Skeletal muscle satellite cell (primary cell): Measurements from ENCODE around the gene TRAK2.
"Not testable (repeated sequence)": the region's sequence is repeated elsewhere in the genome, so short reads cannot be mapped to it uniquely, and the experiment has no call there.

Source experiments
- H3K27me3 ChIP-seq: 2 replicates; pipeline ENCODE4 v1.7.0; 2013; ENCODE audit warnings: low read length; ENCODE audit not compliant: control insufficient read depth, insufficient read depth
- H3K36me3 ChIP-seq: 2 replicates; pipeline ENCODE4 v1.7.0; 2013; ENCODE audit warnings: mild to moderate bottlenecking, control low read depth, low read length; ENCODE audit not compliant: insufficient read depth
- H3K4me1 ChIP-seq: 2 replicates; pipeline ENCODE4 v1.7.0; 2013; ENCODE audit warnings: low read length; ENCODE audit not compliant: control insufficient read depth, insufficient read depth
- H3K4me2 ChIP-seq: 2 replicates; pipeline ENCODE4 v1.7.0; 2013; ENCODE audit warnings: mild to moderate bottlenecking, low read length
- H3K4me3 ChIP-seq: 2 replicates; pipeline ENCODE4 v1.7.0; 2013; ENCODE audit warnings: low read length
- H3K9ac ChIP-seq: 2 replicates; pipeline ENCODE4 v1.7.0; 2013; ENCODE audit warnings: mild to moderate bottlenecking, low read depth, low read length, moderate library complexity
- H3K9me3 ChIP-seq: replicated peaks from 2 replicates; pipeline ENCODE4 v1.7.0; 2013; ENCODE audit warnings: mild to moderate bottlenecking, control low read depth, low read length

The TRAK2 gene

GRCh38 chr2:201429835-201430234 lies 21.4 kb downstream of the TRAK2 start:
- not testable (repeated sequence) for H3K4me3 ChIP-seq, H3K36me3 ChIP-seq, H3K9me3 ChIP-seq, H3K4me2 ChIP-seq, H3K27me3 ChIP-seq, H3K9ac ChIP-seq
- peaks cover 29% of the 10 kb centered on the region for H3K4me1 ChIP-seq

GRCh38 chr2:201428366-201428765 lies 22.9 kb downstream of the TRAK2 start:
- H3K9me3 ChIP-seq, H3K36me3 ChIP-seq, H3K4me3 ChIP-seq, H3K9ac ChIP-seq, H3K4me2 ChIP-seq, H3K27me3 ChIP-seq: not testable (repeated sequence)
- H3K4me1 ChIP-seq: peaks cover 26% of the 10 kb centered on the region

- H3K4me1 ChIP-seq: peaks cover 8% of the 10 kb centered on the region
- peaks cover 2% of the 10 kb centered on the region for H3K36me3 ChIP-seq
- H3K9me3 ChIP-seq: no peaks in the 10 kb centered on the region
- H3K9ac ChIP-seq: no peak overlapping the region
- H3K4me2 ChIP-seq: no peak overlapping the region
- H3K4me3 ChIP-seq: no peak overlapping the region
- H3K27me3 ChIP-seq: no peaks in the 10 kb centered on the region
Observed at GRCh38 chr2:201425952-201426351, 25.3 kb downstream of the TRAK2 start.

GRCh38 chr2:201420442-201421113 lies 30.7 kb downstream of the TRAK2 start:
- Histone ChIP-seq H3K9me3 (no peaks in the 10 kb centered on the region), H3K9ac (no peak overlapping the region), H3K36me3 (peaks cover 8% of the 10 kb centered on the region), H3K4me1 (peaks cover 32% of the 10 kb centered on the region), H3K4me3 (peak overlapping the region; percentile 13), H3K4me2 (peak overlapping the region; percentile 45), H3K27me3 (no peaks in the 10 kb centered on the region)

- Histone ChIP-seq H3K27me3 (no peaks in the 10 kb centered on the region), H3K4me1 (peaks cover 37% of the 10 kb centered on the region), H3K4me3 (peak overlapping the region; percentile 13), H3K36me3 (peaks cover 8% of the 10 kb centered on the region), H3K9me3 (no peaks in the 10 kb centered on the region), H3K4me2 (peak overlapping the region; percentile 45), H3K9ac (no peak overlapping the region)
Observed at GRCh38 chr2:201419986-201420385, 31.3 kb downstream of the TRAK2 start.

GRCh38 chr2:201419057-201419635 lies 32.1 kb downstream of the TRAK2 start:
- peaks cover 8% of the 10 kb centered on the region for H3K36me3 ChIP-seq
- H3K4me1 ChIP-seq: peaks cover 40% of the 10 kb centered on the region
- no peaks in the 10 kb centered on the region for H3K9me3 ChIP-seq
- H3K27me3 ChIP-seq: no peaks in the 10 kb centered on the region
- peak overlapping the region; percentile 40 for H3K4me2 ChIP-seq
- no peak overlapping the region for H3K4me3 ChIP-seq
- H3K9ac ChIP-seq: peak overlapping the region; percentile 42

GRCh38 chr2:201415149-201415548 lies 36.1 kb downstream of the TRAK2 start:
- Histone ChIP-seq H3K36me3 (peaks cover 8% of the 10 kb centered on the region), H3K9ac (no peak overlapping the region), H3K4me3 (no peak overlapping the region), H3K4me2 (peak overlapping the region; percentile 29), H3K4me1 (peaks cover 54% of the 10 kb centered on the region), H3K9me3 (no peaks in the 10 kb centered on the region), H3K27me3 (no peaks in the 10 kb centered on the region)

GRCh38 chr2:201414099-201415023 lies 36.9 kb downstream of the TRAK2 start:
- Histone ChIP-seq H3K4me2 (peak overlapping the region; percentile 73), H3K4me1 (peaks cover 47% of the 10 kb centered on the region), H3K27me3 (no peaks in the 10 kb centered on the region), H3K36me3 (no peaks in the 10 kb centered on the region), H3K9ac (peak overlapping the region; percentile 37), H3K4me3 (peak overlapping the region; percentile 51), H3K9me3 (no peaks in the 10 kb centered on the region)

GRCh38 chr2:201413552-201413951 lies 37.7 kb downstream of the TRAK2 start:
- no peaks in the 10 kb centered on the region for H3K36me3 ChIP-seq
- peaks cover 39% of the 10 kb centered on the region for H3K4me1 ChIP-seq

GRCh38 chr2:201413143-201413542 lies 38.1 kb downstream of the TRAK2 start:
- Histone ChIP-seq H3K9me3 (no peaks in the 10 kb centered on the region), H3K9ac (no peak overlapping the region), H3K4me3 (no peak overlapping the region), H3K36me3 (no peaks in the 10 kb centered on the region), H3K4me1 (peaks cover 39% of the 10 kb centered on the region), H3K4me2 (no peak overlapping the region), H3K27me3 (no peaks in the 10 kb centered on the region)

More at GRCh38 chr2:201413552-201413951, 37.7 kb downstream of the TRAK2 start:
- Histone ChIP-seq H3K9me3 (no peaks in the 10 kb centered on the region), H3K4me3 (peak overlapping the region; percentile 51), H3K4me2 (peak overlapping the region; percentile 73), H3K27me3 (no peaks in the 10 kb centered on the region), H3K9ac (peak overlapping the region; percentile 37)

GRCh38 chr2:201411421-201411820 lies 39.8 kb downstream of the TRAK2 start:
- H3K9me3 ChIP-seq: no peaks in the 10 kb centered on the region
- H3K36me3 ChIP-seq: peaks cover 3% of the 10 kb centered on the region
- H3K4me3 ChIP-seq: no peak overlapping the region
- H3K9ac ChIP-seq: no peak overlapping the region
- peaks cover 49% of the 10 kb centered on the region for H3K4me1 ChIP-seq
- H3K27me3 ChIP-seq: no peaks in the 10 kb centered on the region
- H3K4me2 ChIP-seq: no peak overlapping the region
